NCI-H2029 (cell line): ENCODE measurements around the gene PRR7.
A peak's percentile ranks its signal among the peaks of the same experiment; 100 is the strongest.

Experiments
- DNase-seq: peaks from one replicate; lab custom pipeline; 2025; lab: John Stamatoyannopoulos, UW

Gene PRR7

DNA sequence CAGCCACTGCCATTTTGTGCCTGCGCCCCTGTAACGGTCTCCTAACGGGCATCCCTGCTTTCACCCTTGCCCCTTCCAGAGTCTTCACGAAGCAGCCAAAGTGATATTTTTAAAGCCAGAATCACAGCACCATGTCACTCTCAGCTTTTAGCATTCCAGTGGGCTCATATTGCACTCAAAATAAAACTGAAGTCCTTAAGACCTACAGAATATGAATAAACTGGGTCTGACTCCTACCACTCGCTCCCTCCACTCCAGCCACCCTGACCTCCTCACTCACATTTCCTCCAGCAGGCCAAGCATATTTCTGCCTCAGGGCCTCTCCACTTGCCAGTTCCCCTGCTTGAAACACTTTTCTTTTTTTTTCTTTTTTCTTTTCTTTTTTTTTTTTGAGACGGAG lies 53.2 kb downstream of the PRR7 start:
- DNase-seq: no peak

DNA sequence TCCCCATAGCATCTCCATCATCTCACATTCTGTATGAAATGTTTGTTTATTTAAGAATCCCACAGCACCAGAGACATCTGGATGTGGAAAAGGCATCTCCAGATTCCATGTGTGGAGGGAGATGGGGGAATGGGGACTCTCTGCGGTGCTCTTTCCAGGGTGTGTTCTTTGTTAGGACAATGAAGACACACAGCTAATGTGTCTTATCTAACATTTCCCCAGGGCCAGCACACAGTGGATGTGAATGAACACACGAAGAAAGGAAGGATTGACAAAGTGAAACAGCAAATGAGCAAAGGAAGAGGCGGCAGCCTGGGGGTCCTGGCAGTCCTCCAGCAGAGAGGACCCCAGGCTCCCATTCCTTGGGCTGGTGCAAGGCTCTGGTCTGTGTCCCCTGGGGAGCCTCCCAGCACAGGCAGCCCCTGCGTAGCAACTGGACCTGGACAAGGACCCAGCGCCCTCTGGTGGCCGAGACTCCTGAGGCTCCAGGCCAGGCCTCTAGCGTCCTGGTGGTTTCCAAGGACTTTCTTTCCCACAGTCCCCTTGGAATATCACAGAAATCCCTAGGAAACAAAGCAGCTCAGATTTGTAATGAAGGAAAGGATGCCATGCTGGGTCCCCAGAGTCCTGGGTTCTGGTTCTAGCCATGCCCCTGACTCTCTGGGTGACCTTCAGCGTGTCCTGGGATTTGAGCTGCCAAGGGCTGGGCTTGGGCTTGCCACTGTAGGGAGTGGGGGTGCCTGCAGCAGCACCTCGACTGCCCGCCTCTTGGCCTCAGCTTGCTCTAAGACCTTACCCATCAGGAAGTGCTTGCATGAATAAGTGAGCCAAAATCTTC lies 54.3 kb downstream of the PRR7 start:
- DNase-seq: peak; percentile 68

DNA sequence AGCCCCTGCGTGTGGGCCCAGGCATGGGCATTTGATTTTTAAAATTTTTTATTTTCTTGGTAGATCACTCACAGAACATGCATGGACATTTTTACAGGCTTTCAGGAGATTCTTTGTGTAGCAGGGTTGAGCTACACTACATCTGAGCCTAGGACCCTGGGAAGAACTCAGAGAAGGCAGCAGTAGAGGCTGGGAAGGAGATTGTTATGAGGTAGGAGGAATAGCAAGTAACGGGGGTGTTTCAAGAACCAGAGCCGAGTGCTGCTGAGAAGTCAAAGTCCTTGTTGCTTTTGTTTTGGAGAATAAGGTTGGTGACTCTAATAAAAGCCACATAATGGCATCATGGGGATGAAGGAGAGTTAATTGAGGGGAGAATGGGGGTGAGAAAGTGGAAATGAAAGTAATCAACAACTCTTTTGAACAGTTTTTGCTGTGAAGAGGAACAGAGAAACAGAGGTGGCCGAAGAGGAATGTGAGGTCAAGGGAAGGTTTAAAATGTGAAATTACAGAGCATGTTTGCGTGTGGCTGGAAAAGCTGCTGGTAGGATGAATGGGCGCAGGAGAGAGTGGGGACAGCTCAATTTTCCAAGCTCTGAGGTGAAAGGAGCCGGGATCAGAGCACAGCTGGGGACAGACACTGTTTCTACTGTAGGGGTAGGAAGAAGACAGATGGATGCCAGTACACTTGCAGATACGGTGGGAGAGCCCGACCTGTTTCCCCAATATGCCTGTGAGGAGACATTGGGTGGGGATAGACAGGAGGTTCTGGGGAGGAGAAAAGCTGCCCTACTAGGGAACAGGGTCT lies 55.5 kb downstream of the PRR7 start:
- no peak for DNase-seq

DNA sequence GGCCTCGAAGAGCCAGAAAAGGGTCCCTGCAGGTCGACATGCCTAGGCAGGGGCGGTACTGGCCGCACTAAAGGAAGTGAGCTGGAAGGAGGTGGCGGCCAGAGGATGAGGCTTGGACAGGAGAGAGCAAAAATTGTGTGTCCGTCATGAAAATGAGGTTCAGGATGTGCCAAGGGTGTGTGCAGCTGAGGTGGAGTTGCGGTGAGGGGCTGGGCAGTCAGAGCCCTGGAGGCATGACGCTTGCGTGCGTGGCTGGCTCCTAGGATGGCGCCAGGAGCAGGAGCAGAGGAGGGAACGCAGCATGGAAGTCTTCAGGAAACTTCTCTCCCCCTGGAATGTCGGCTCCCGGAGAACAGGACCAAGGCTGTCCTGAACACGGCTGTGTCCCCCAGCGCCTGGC lies 56.3 kb downstream of the PRR7 start:
- no peak for DNase-seq

DNA sequence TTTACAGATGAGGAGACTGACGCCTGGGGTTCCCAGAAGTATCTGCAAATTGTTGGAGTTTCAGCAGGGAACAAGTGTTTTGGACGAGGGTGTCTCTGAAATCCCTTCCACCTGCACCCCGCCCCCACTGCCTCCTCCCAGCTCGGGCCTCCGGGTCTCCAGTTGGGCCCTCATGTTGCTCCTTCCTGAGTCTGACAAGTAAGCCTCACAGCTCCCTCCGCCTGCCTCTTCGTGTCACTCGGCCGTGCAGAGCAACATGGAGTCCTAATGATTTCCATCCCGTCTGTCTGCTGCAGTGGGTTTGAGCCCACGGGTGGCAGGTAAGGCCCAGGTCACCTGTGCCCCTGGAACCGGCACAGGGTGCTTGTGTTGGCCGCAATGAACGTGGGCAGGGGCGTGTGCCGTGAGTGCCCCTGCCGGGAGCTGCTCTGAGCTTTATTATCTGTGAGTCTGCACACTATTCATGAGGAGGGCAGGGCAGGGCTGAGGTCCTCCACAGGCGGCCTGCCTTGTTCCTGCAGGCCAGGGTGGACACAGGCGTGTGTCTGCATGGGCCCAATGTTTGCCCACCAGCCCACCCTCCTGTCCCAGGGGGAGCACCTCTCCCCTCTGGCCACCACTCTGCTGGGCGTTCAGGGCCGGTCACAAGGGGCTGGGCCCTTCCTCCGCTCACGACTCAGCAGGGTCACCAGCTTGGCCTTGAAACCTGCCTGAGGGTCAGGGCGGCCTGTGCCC lies 56.9 kb downstream of the PRR7 start:
- no peak for DNase-seq

DNA sequence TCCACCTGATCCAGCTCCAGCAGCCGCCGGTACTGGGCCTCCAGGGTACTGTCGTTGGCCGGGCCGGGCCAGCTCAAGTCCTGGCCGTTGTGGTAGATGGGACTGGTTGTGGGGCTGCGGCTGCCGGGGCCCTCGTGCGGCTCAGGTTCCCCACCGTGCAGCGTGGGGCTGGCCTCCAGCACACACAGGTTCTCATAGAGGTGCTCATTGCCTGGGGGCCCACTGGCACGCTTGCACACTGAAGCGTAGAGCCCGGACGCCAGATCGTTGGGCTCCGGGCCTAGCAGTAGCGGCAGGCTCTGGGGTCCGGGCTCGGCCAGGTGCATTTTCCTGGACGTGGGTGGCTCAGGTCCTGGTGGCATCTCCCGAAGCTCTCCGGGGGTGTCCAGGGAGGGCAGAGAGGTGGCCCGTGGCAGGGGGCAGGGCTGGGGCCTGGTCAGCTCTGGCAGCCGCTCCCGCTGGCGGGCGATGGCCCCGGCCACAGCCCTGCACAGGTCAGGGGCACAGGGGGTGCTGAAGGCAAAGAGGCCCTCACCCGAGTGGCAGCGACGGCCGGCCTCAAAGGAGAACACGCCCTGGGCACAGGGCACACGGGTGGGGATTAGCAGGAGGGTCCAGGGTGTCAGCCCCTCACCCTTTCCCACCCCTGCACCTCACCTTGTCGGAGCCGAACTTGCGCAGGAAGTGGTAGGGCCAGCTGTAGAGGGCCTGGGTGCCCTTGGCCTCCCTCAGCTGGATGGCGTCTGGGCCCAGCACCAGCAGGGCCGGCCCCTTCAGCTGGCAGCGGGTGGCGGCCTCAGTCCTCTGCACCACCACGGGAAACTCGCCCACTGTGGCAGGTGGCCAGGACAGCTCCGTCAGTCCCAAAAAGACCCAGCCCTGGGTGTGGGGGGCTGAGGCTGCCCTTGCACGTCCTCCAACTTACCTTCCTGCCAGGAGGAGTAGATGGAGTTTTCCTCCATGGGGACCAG lies 57.8 kb downstream of the PRR7 start:
- no peak for DNase-seq

DNA sequence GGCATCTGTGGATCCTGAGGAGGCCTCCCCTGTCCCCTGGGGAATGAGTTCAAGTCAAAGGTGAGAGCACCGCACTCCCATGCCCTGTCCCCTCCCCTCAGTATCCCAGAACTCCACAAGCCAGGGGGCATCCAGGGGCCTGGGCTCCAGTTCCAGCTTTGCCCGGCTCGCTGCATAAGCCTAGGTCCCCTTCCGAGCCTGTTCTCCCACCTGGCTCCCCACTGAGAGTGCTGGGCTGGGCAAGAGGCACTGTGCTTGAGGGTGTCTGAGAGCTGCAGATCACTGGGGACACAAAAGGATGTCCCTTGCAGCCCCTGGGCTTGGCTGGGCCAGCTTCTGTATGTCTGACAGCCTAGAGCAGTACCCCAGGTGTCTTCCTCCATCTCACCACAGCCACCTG lies 58.5 kb downstream of the PRR7 start:
- no peak for DNase-seq
